Activated T-cell treated with anti-CD3 and anti-CD28 coated beads for 48 hours (primary cell): ENCODE data around the gene TULP1.
"Not testable (repeated sequence)": the region's sequence is repeated elsewhere in the genome, so short reads cannot be mapped to it uniquely, and the experiment has no call there.

Source experiments
- DNase-seq: peaks from one replicate; pipeline ENCODE4 v3.0.0-alpha.2; 2020; ENCODE audit warnings: low read depth

TULP1 gene

DNA sequence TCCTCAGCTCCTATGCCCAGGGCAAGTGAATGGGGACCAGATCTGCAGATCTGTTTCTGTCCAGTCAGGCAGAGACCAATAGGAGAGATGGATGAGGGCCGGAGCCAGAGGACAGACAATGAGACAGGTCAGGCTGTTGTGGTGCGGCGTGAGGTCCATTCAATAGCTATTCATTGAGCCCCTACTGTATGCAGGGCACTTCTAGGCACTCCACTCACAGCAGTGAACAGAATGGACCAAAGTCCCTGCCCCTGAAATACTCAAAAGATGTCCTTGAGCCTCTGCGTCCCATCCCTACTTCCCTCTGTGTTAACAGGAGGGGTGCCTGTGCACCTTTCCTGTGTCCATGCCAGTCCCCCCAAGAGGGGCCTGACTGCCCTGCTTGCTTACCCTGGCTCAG is 8.5 kb upstream of the TULP1 start:
- DNase-seq: no peak

DNA sequence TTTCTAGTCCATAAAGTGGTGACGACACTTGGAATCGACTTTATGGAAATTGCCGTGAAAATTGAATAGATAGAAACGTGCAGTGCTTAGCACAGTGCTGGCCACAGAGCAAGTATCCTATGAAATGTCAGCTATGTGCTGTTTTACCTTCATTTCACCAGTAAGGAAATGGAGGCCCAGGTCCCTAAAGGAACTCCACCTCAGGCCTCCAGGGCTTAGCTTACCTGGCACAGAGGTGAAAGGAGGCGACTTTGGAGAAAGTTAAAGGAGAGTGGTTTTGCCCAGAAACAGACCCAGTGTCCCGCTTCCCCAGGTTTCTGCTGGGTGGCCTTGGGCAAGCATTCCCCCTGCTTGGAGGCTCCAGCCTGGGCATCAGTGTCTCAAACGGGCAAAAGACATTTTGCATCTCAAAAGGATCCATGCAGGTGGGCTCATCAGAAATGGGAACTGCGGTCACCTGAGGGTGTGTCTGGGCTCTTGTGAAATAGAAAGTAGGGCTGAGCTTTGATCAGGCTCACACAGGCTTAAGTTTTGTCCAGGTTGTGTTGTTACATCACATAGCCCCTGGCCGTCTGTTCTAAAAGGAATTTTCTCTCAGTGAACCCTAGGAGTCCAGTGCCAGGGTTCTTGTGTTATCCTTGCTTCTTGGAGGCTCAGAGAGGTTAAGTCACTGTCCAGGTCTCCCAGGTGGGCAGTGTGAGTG is 6.8 kb upstream of the TULP1 start:
- DNase-seq: no peak

DNA sequence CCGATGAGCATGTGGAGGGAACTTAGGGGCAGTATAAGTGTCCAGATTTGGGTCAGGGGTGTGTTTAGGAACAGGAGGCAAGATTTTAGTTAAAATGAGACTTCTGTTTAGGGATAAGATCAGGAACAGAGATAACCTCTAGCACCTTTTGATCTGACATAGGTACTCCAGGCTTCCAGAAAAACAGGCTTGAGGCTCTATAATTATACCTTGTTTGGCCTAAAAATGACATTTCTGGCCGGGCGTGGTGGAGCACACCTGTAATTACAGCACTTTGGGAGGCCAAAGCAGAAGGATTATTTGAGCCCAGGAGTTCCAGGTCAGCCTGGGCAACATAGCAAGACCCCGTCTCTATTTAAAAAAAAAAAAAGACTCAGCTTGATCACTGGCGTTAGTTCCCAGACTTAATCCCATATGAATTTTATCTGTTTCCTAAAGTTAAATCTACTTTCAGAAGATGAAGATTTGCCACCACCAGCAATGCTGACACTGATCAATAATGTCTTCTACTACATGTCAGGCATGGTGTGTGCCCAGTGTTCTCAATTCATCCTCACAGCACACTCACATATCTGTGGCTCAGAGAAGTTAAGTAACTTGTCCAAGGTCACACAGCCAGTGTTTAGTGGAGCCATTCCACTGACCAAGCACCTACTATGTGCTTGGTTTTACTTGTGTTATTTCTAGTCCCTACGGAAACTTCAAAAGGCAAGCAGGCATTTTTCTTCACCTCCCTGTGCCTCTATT is 6.0 kb upstream of the TULP1 start:
- no peak for DNase-seq

GRCh38 chr6:35517978-35518377 is 5.3 kb upstream of the TULP1 start:
- DNase-seq: not testable (repeated sequence)

DNA sequence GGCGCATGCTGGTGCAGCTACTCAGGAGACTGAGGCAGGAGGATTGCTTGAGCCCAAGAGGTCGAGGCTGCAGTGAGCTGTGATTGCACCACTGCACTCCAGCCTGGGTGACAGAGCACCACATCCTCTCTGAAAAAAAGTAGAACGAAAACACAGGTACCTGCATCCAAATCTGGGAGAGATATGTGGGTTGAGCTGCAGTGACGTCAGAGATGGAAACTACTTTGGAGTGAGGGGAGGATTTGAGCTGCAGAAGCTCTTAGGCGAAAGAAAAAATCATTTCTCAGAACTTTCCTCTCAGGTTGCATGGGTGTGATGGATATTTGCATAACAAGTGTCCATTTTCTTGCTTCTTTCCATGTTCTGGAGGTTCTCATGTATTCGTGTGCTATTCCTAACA is 4.0 kb upstream of the TULP1 start:
- DNase-seq: no peak

- not testable (repeated sequence) for DNase-seq
Observed at GRCh38 chr6:35515939-35516338, 3.2 kb upstream of the TULP1 start.

DNA sequence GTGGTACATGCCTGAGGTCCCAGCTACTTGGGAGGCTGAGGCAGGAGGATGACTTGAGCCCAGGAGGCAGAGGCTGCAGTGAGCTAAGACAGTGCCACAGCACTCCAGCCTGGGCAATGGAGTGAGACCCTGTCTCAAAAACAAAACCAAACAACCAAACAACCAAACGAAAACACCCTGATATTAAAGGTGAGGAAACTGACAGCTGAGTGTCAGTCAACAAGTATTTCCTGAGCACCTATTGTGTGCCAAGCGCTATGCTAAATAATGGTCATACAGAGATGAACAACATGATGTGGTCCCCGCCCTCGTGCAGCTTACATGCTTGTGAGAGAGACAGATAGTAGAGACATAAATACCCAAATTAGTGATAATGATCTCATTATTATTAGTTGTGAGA is 1.9 kb upstream of the TULP1 start:
- DNase-seq: no peak

DNA sequence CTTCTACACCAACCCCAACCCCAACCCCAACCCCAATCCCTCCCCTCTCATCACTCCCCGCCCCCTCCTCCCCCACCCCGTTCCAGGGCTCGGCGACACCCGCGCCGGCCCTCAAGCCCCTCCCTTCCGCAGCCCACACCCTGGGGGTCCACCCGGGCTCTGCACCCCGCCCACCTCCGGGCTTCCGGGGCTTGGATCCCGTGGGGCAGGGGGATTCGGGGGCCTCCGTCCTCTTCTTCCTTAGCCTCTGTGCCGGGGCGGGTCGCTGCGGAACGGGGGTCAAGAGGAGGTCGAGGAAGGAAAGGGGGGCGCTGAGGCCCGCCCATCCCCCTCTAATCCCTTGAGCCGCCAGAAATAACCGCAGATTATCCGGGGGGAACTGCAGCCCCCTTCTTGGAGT is 690 bp downstream of the TULP1 start:
- no peak for DNase-seq

DNA sequence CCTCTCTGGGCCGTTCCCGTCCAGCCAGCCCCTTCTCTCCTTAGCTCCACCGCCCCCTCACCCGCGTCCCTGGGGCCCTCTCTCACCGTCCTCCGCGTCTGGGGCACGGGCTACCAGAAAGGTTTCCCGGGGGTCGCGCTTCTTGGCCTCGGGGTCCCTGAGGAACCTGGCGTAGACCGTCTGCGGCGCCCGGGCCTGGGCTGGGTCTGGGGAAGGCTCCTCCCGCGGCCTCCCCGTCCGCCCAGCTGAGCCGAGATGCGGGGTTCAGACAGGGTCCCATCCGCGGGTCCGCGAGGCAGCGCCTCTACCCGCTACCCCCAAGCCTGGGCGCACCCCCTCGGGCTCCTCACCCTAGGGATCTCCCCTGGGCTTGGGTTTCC is 1.1 kb downstream of the TULP1 start:
- no peak for DNase-seq

DNA sequence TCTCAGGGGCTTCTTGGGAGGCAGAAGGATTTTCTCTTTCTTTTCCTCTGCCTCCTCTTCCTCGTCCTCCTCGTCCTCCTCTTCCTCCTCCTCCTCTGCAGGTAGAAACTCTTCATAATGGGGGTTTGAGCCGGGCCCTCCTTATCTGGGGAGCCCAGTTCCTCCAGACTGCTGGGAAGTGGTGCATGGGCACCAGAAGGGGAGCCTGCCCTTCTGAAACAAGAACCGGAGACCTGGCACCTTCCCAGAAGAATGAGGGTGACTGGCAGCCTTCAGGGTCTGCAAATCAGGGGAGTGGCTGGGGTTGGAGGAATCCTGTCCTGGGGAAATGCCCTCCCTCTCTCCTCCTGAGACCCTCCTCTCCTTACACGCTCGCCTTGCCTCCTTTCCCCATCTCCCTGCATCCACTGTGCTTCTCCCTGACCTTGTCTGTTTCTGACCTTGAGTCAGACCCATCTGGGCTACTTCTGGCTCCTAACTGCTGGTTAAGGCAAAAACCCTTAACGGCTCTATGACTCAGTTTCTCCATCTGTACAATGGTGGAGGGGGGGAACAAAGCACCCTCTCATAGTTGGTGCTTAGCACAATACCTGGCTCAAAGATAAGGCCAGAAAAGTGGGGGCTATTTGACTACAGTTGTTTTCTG is 1.7 kb downstream of the TULP1 start:
- no peak for DNase-seq

GRCh38 chr6:35508542-35508941 is 4.2 kb downstream of the TULP1 start:
- no peak for DNase-seq

DNA sequence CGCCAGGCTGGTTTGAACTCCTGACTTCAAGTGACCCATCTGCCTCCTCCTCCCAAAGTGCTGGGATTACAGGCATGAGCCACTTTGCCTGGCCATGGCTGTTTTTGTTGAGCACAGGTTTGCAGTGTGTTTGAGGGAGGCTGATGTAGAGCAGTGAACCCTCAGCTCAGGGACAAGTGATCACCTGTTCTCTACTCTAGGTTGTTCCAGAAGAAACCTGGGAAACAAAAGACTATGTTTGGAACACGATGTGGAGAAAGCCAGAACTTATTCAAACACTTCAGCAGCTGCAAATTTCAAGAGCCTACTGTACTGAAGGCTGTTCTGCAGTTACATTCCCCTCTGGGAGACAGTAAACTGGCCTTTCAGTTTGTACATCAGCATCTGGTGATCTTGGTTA is 4.7 kb downstream of the TULP1 start:
- no peak for DNase-seq

DNA sequence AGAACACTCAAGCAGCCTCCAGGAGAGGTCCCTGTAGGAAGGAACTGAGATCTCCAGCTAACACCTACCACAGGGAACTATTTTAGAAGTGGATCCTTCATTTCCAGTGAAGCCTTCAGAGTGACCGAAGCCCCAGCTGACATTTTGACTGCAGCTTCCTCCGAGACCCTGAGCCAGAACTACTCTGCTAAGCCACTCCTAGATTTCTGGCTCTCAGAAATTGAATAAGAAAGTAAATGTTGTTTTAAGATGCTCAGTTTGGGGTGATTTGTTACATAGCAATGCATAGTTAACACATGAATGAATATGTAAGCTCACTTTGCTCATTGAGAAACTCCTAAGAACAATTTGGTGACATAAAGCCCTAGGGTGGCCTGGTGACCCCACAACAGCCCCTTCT is 5.5 kb downstream of the TULP1 start:
- DNase-seq: no peak

DNA sequence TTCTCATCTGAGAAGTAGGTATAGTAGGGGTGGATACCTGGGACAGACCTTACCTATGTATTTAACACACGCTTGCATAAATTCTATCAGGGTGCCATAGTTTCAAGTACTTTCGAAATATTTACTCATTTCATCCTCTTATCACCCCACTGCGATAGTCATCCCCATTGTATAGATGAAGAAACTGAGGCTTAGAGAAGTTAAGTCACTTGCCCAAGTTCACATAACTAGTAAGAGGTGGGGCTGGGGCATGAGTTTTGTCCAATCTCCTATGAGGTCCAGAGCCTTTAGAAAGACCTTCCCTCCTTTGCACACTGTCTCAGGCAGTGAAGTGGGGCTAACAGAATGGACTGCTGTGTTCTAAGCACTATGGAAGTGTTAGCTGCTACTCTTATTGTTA is 6.2 kb downstream of the TULP1 start:
- DNase-seq: no peak

GRCh38 chr6:35505999-35506412 is 6.7 kb downstream of the TULP1 start:
- DNase-seq: no peak

GRCh38 chr6:35503534-35503933 is 9.2 kb downstream of the TULP1 start:
- no peak for DNase-seq

DNA sequence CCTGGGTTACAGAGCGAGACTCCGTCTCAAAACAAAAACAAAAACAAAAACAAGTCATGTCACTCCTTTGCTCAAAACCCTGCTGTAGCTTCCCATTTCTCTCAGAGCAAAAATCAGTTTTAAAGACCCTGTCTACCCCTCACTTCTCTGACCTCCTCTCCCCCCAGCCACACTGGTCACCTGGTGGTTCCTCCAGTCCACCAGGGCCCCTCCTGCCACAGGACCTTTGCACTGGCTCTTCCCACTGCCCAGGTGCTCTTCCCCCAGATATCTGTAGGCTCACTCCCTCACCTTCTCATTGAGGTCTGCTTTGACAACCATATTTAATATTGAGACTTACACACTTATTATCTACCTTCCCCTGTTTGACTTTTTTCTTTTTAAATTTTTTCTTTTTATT is 10.9 kb downstream of the TULP1 start:
- DNase-seq: no peak

DNA sequence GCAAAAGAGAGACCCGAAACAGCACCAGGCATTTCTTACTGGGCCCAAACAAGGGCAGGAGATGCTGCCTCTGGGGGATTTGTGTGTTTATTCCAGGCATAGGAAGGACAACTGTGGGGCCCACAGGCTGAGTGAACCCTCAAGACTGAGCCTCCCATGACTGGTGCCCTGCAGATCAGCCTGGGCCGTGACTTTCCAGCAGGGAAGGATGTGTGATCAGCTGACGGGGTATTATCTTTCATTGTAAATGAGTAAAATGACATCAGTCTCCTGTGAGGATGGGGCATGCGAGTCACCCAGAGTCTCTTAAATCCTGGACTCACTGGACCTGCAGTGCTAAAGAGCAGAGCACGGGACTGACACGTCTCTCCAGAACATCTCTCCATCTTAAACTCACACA is 11.9 kb downstream of the TULP1 start:
- DNase-seq: no peak

- no peak for DNase-seq
Observed at GRCh38 chr6:35499372-35499771, 13.3 kb downstream of the TULP1 start.

DNA sequence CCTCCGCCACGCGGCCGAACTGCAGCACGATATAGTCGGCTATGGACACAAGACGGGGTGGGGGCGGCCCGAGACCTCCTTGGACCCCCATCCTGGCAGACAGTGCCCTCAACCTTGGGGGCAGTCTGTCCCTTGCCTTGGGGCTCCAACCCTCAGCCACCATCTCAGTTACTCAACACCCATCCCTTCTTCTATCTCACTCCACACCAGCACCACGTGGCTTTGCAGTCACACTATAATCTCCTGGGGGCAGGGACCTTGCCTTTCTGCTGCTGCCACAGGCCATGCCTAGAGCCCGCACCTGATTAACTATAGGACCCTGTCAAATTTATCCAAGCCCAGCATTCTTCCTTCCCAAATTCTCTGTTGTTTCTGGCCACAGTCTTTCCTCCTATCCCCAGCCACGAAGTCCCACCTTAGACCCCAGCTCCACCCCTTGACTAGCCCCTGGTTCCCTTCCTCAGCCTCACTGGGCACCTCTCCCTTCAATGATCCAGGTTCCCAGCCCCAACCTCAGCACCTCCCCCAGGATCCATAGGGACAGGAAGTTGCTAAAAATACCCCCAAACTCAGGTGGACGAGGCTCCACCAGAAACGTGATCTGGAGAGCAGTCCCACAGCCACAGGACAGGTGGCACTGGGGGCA is 14.2 kb downstream of the TULP1 start:
- no peak for DNase-seq

DNA sequence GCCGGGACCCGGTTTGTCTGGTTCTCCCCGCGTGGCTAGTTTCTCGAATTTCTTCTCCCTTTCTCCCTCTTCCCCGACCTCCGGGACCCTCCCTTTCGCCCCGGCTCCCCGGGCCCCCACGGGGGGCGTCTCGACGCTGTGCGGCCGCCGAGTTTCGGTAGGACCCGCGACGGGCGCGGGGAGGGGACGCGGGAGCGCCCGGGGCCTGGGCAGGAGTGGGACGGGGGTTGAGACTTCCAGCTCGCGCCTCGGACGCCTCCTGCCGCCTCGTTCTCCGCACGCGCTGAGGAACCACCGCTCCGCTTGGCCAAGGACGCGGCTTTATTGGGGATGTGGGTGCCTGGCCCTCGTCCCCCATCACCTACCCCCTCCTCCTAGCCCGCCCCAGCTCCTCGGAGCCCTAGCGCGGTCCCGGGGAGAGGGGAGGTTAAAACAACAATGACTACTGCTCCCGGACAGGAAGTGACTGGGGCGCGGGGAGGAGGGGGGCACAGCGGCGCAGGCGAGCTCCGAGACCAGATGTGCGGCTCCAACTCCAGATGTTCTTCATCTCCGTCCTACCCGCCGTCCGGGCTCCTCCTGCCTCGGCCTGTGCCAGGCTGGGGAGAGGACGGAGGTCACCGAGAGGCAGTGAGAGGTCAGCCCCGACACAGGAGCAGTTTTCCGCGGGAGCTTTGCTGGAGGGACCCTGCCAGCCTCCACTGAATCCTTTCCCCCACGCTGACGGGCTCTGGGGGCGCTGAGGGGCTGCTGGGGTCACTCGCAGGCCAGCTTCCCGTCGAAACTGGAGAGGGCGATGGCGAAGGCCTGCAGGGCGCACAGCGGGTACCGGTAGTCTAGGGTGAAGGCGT is 14.9 kb downstream of the TULP1 start:
- DNase-seq: peak; percentile 41
